Fibroblast of skin of abdomen (primary cell): ENCODE measurements around the gene SLC36A1.

ENCODE experiments used
- DNase-seq: peaks from one replicate; pipeline ENCODE4 v3.0.0-alpha.2; 2013

Gene SLC36A1

GRCh38 chr5:151451626-151452520 lies 4.5 kb downstream of the SLC36A1 start:
- peak; percentile 30 for DNase-seq

- DNase-seq: no peak
Observed at GRCh38 chr5:151454166-151454565, 6.8 kb downstream of the SLC36A1 start.

GRCh38 chr5:151454889-151455288 lies 7.5 kb downstream of the SLC36A1 start:
- DNase-seq: no peak

GRCh38 chr5:151456321-151456940 lies 9.0 kb downstream of the SLC36A1 start:
- no peak for DNase-seq

- DNase-seq: no peak
Observed at GRCh38 chr5:151458314-151458713, 10.9 kb downstream of the SLC36A1 start.

GRCh38 chr5:151459680-151460324 lies 12.4 kb downstream of the SLC36A1 start:
- DNase-seq: peak; percentile 32

- DNase-seq: no peak
Observed at GRCh38 chr5:151461312-151461711, 13.9 kb downstream of the SLC36A1 start.

GRCh38 chr5:151463137-151464029 lies 16.0 kb downstream of the SLC36A1 start:
- no peak for DNase-seq

GRCh38 chr5:151464101-151464500 lies 16.7 kb downstream of the SLC36A1 start:
- no peak for DNase-seq

GRCh38 chr5:151465476-151465875 lies 18.1 kb downstream of the SLC36A1 start:
- no peak for DNase-seq

- no peak for DNase-seq
Observed at GRCh38 chr5:151467576-151467975, 20.2 kb downstream of the SLC36A1 start.

GRCh38 chr5:151469386-151469785 lies 22.0 kb downstream of the SLC36A1 start:
- DNase-seq: peak; percentile 32

- no peak for DNase-seq
Observed at GRCh38 chr5:151469992-151470391, 22.6 kb downstream of the SLC36A1 start.

GRCh38 chr5:151470439-151470838 lies 23.0 kb downstream of the SLC36A1 start:
- DNase-seq: peak; percentile 55

GRCh38 chr5:151471276-151471675 lies 23.9 kb downstream of the SLC36A1 start:
- DNase-seq: peak; percentile 43

GRCh38 chr5:151474799-151475198 lies 27.4 kb downstream of the SLC36A1 start:
- no peak for DNase-seq

- no peak for DNase-seq
Observed at GRCh38 chr5:151475388-151475787, 28.0 kb downstream of the SLC36A1 start.

- DNase-seq: no peak
Observed at GRCh38 chr5:151476016-151476415, 28.6 kb downstream of the SLC36A1 start.

- DNase-seq: peak; percentile 27
Observed at GRCh38 chr5:151477101-151477500, 29.7 kb downstream of the SLC36A1 start.

GRCh38 chr5:151480384-151481293 lies 33.2 kb downstream of the SLC36A1 start:
- peak; percentile 69 for DNase-seq

GRCh38 chr5:151483176-151483575 lies 35.8 kb downstream of the SLC36A1 start:
- DNase-seq: peak; percentile 38
